HepG2 (cell line): ENCODE measurements around the gene NFS1. TPM values are rescaled to one million over a fixed set of nuclear protein-coding genes. Genes with fewer than 3 reads are reported as not detected.

Source experiments
- BORCS8-MEF2B ChIP-seq: sonication (generic); formaldehyde crosslinking; IDR thresholded peaks from 2 replicates; pipeline ENCODE4 v1.8.0; 2022; ENCODE audit warnings: mild to moderate bottlenecking, missing genetic modification reagents
- KDM5A ChIP-seq: fragments of 200-600 bp; sonication (generic); IDR thresholded peaks from 2 replicates; pipeline ENCODE4 v1.7.0; 2018; ENCODE audit warnings: antibody characterized with exemption, mild to moderate bottlenecking, low read length, borderline replicate concordance
- MYNN ChIP-seq: sonication (generic); formaldehyde crosslinking; IDR thresholded peaks from 2 replicates; pipeline ENCODE4 v1.4.0; 2020; ENCODE audit warnings: mild to moderate bottlenecking, low read depth, missing genetic modification reagents
- NFRKB ChIP-seq: fragments of 450-650 bp; IDR thresholded peaks from 2 replicates; pipeline ENCODE4 v1.6.1; 2017
- RBM22 ChIP-seq: fragments of 200-400 bp; formaldehyde crosslinking; optimal IDR thresholded peaks from 2 replicates; pipeline ENCODE3; 2017; ENCODE audit warnings: mild to moderate bottlenecking, low read length, moderate library complexity
- SP4 ChIP-seq: sonication (generic); formaldehyde crosslinking; IDR thresholded peaks from 2 replicates; pipeline ENCODE4 v1.8.1; 2023; ENCODE audit warnings: mild to moderate bottlenecking, missing genetic modification reagents
- ZNF234 ChIP-seq: sonication (generic); formaldehyde crosslinking; conservative IDR thresholded peaks from 2 replicates; pipeline ENCODE4 v1.5.1; 2020; ENCODE audit warnings: mild to moderate bottlenecking, missing genetic modification reagents
- ZNF484 ChIP-seq: sonication (generic); formaldehyde crosslinking; IDR thresholded peaks from 2 replicates; pipeline ENCODE4 v1.5.1; 2020; ENCODE audit warnings: mild to moderate bottlenecking, low read depth, missing genetic modification reagents, borderline replicate concordance
- ZNF713 ChIP-seq: sonication (generic); formaldehyde crosslinking; IDR thresholded peaks from 2 replicates; pipeline ENCODE4 v1.4.0; 2020; ENCODE audit warnings: mild to moderate bottlenecking, missing genetic modification reagents
- ZNF766 ChIP-seq: sonication (generic); formaldehyde crosslinking; IDR thresholded peaks from 2 replicates; pipeline ENCODE4 v1.5.0; 2020; ENCODE audit warnings: missing genetic modification reagents, borderline replicate concordance
- ZSCAN22 ChIP-seq: sonication (generic); formaldehyde crosslinking; IDR thresholded peaks from 2 replicates; pipeline ENCODE4 v1.4.0; 2020; ENCODE audit warnings: mild to moderate bottlenecking, missing genetic modification reagents
- polyA plus RNA-seq, 8 experiments: library from polyadenylated mRNA; depleted of rRNA in 3 of 8; stranded (reverse) in 7 of 8; unstranded in 1 of 8; fragments of >200 nt; fragmentation: Illumina TruSeq in 4 of 8; extraction: Trizol in 4 of 8; gene quantifications; 2 replicates each; pipeline versions ENCODE4 v1.2.1 to v1.2.3, GENCODE V29; 2011 to 2016; ENCODE audit warnings: low read depth in 4 of 8, missing spikeins in 1 of 8, mixed read lengths in 1 of 8; ENCODE audit not compliant: insufficient read depth in 1 of 8
- total RNA-seq, 5 experiments: library from RNA; depleted of rRNA; stranded (reverse); fragments of >200 nt; fragmentation: Illumina TruSeq; extraction: Trizol; gene quantifications; 2 replicates each; pipeline ENCODE4 v1.2.3, GENCODE V29; 2016; ENCODE audit warnings: low read depth in 1 of 5
- TF ChIP-seq, protein P1 (sequence below): sonication (generic); formaldehyde crosslinking; IDR thresholded peaks from 2 replicates; pipeline ENCODE4 v1.8.0; 2022; ENCODE audit warnings: low read depth, missing genetic modification reagents
- TF ChIP-seq, protein P2 (sequence below): sonication (generic); formaldehyde crosslinking; IDR thresholded peaks from 2 replicates; pipeline ENCODE4 v1.5.0; 2020; ENCODE audit warnings: mild to moderate bottlenecking, missing genetic modification reagents
- TF ChIP-seq, protein P3 (sequence below): sonication (generic); formaldehyde crosslinking; IDR thresholded peaks from 2 replicates; pipeline ENCODE4 v1.4.0; 2020; ENCODE audit warnings: missing genetic modification reagents, borderline replicate concordance
- TF ChIP-seq, protein P4 (sequence below): sonication (generic); formaldehyde crosslinking; IDR thresholded peaks from 2 replicates; pipeline ENCODE4 v1.4.0; 2020; ENCODE audit warnings: missing genetic modification reagents
- TF ChIP-seq, protein P5 (sequence below): sonication (generic); formaldehyde crosslinking; IDR thresholded peaks from 2 replicates; pipeline ENCODE4 v1.8.0; 2022; ENCODE audit warnings: mild to moderate bottlenecking, missing genetic modification reagents, moderate library complexity

NFS1 gene
- total and polyA plus RNA-seq, 2 of the 13 experiments (the other 11 are each of a cell fraction or from before 2014, with no cell fraction given), result 65.9 to 88.1 TPM

DNA sequence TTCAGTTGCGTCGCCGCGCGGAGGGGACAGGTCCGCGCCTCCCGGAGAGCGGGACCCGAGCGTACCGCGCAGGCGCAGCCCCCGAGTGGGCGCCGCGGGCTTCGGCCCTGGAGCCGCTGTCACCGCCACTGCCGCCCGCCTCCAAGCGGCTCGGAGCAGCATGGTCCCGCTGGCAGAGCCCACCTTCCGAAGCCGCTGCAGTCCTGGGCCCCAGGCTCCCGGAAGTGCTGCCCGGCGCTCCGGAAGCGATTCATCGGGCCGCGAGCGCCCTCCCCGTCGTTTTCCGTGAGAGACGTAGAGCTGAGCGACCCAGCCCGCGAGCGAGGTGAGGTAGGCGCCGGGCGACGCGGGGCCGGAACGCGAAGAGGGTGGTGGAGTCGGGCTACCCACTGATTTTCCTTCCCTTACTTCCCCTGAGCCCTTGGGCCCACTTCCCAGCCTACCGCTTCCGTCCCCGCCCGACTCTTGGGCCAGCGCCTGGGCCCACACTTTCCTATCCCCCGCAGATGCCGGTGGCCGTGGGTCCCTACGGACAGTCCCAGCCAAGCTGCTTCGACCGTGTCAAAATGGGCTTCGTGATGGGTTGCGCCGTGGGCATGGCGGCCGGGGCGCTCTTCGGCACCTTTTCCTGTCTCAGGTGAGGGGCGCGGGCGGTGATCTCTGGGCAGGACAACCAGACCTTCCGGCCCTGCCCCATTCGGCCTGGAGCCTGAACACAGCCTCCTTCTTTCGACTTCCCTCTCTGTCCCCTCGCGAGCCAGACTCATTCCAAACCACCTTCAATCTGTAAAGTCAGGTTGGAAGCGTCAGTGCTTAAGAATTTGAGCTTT is at the start of gene NFS1, which contains the start of gene ROMO1 (continued):
- TF ChIP-seq, protein P1, sequence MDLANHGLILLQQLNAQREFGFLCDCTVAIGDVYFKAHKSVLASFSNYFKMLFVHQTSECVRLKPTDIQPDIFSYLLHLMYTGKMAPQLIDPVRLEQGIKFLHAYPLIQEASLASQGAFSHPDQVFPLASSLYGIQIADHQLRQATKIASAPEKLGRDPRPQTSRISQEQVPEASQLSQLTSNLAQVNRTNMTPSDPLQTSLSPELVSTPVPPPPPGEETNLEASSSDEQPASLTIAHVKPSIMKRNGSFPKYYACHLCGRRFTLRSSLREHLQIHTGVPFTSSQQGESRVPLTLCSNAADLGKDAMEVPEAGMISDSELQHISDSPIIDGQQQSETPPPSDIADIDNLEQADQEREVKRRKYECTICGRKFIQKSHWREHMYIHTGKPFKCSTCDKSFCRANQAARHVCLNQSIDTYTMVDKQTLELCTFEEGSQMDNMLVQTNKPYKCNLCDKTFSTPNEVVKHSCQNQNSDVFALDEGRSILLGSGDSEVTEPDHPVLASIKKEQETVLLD (CRISPR knock-in tag), result peak; percentile 98
- no peak for TF ChIP-seq NFRKB
- peak; percentile 53 for TF ChIP-seq ZSCAN22 (CRISPR knock-in tag)
- TF ChIP-seq, protein P2, sequence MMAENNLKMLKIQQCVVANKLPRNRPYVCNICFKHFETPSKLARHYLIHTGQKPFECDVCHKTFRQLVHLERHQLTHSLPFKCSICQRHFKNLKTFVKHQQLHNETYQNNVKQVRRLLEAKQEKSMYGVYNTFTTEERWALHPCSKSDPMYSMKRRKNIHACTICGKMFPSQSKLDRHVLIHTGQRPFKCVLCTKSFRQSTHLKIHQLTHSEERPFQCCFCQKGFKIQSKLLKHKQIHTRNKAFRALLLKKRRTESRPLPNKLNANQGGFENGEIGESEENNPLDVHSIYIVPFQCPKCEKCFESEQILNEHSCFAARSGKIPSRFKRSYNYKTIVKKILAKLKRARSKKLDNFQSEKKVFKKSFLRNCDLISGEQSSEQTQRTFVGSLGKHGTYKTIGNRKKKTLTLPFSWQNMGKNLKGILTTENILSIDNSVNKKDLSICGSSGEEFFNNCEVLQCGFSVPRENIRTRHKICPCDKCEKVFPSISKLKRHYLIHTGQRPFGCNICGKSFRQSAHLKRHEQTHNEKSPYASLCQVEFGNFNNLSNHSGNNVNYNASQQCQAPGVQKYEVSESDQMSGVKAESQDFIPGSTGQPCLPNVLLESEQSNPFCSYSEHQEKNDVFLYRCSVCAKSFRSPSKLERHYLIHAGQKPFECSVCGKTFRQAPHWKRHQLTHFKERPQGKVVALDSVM, result peak; percentile 78; the same call in 1 of the 2 replicates
- TF ChIP-seq ZNF234 (CRISPR knock-in tag), result peak; percentile 68; the same call in 1 of the 2 replicates
- TF ChIP-seq, protein P3, sequence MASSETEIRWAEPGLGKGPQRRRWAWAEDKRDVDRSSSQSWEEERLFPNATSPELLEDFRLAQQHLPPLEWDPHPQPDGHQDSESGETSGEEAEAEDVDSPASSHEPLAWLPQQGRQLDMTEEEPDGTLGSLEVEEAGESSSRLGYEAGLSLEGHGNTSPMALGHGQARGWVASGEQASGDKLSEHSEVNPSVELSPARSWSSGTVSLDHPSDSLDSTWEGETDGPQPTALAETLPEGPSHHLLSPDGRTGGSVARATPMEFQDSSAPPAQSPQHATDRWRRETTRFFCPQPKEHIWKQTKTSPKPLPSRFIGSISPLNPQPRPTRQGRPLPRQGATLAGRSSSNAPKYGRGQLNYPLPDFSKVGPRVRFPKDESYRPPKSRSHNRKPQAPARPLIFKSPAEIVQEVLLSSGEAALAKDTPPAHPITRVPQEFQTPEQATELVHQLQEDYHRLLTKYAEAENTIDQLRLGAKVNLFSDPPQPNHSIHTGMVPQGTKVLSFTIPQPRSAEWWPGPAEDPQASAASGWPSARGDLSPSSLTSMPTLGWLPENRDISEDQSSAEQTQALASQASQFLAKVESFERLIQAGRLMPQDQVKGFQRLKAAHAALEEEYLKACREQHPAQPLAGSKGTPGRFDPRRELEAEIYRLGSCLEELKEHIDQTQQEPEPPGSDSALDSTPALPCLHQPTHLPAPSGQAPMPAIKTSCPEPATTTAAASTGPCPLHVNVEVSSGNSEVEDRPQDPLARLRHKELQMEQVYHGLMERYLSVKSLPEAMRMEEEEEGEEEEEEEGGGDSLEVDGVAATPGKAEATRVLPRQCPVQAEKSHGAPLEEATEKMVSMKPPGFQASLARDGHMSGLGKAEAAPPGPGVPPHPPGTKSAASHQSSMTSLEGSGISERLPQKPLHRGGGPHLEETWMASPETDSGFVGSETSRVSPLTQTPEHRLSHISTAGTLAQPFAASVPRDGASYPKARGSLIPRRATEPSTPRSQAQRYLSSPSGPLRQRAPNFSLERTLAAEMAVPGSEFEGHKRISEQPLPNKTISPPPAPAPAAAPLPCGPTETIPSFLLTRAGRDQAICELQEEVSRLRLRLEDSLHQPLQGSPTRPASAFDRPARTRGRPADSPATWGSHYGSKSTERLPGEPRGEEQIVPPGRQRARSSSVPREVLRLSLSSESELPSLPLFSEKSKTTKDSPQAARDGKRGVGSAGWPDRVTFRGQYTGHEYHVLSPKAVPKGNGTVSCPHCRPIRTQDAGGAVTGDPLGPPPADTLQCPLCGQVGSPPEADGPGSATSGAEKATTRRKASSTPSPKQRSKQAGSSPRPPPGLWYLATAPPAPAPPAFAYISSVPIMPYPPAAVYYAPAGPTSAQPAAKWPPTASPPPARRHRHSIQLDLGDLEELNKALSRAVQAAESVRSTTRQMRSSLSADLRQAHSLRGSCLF (CRISPR knock-in tag), result peak; percentile 91
- TF ChIP-seq, protein P4, sequence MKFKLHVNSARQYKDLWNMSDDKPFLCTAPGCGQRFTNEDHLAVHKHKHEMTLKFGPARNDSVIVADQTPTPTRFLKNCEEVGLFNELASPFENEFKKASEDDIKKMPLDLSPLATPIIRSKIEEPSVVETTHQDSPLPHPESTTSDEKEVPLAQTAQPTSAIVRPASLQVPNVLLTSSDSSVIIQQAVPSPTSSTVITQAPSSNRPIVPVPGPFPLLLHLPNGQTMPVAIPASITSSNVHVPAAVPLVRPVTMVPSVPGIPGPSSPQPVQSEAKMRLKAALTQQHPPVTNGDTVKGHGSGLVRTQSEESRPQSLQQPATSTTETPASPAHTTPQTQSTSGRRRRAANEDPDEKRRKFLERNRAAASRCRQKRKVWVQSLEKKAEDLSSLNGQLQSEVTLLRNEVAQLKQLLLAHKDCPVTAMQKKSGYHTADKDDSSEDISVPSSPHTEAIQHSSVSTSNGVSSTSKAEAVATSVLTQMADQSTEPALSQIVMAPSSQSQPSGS (CRISPR knock-in tag), result peak; percentile 94
- TF ChIP-seq SP4, result peak; percentile 31; the same call in 1 of the 2 replicates
- peak; percentile 96 for TF ChIP-seq BORCS8-MEF2B (CRISPR knock-in tag)
- 0 out of 2 replicates have a peak, but pooled peaks have one; percentile 84 for TF ChIP-seq ZNF713 (CRISPR knock-in tag)
- TF ChIP-seq RBM22, result peak; percentile 86
- no peak for TF ChIP-seq ZNF484 (CRISPR knock-in tag)
- TF ChIP-seq KDM5A, result peak; percentile 89
- no peak; the same call in 1 of the 2 replicates for TF ChIP-seq MYNN (CRISPR knock-in tag)
- TF ChIP-seq, protein P5, sequence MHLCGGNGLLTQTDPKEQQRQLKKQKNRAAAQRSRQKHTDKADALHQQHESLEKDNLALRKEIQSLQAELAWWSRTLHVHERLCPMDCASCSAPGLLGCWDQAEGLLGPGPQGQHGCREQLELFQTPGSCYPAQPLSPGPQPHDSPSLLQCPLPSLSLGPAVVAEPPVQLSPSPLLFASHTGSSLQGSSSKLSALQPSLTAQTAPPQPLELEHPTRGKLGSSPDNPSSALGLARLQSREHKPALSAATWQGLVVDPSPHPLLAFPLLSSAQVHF (CRISPR knock-in tag), result peak; percentile 90
- peak; percentile 99 for TF ChIP-seq ZNF766 (CRISPR knock-in tag)
